Sigmoid colon (tissue), 7 donors: ENCODE measurements around the gene POU6F2. TPM values are rescaled to one million over a fixed set of nuclear protein-coding genes. Genes with fewer than 3 reads are reported as not detected.

Source experiments
- DNase-seq: peaks from one replicate; pipeline ENCODE4 v3.0.0-alpha.2; 2019
- H3K27ac ChIP-seq, 4 donors: fragments of 200-600 bp; sonication (generic); one replicate each; pipeline ENCODE4 v1.5.1; 2016 to 2019; ENCODE audit warnings: mild to moderate bottlenecking in 1 of 4
- H3K27me3 ChIP-seq, 3 donors: fragments of 200-600 bp; sonication (generic); one replicate each; pipeline ENCODE4 v1.5.1; 2019; ENCODE audit warnings: mild to moderate bottlenecking in 1 of 3
- H3K36me3 ChIP-seq, 4 donors: fragments of 200-600 bp; sonication (generic); one replicate each; pipeline ENCODE4 v1.5.1; 2016 to 2019
- H3K4me1 ChIP-seq, 4 donors: fragments of 200-600 bp; sonication (generic); one replicate each; pipeline ENCODE4 v1.5.1; 2017 to 2019
- H3K4me3 ChIP-seq, 4 donors: fragments of 200-600 bp; sonication (generic); one replicate each; pipeline ENCODE4 v1.5.1; 2017 to 2019; ENCODE audit warnings: mild to moderate bottlenecking in 2 of 4, moderate library complexity in 1 of 4
- H3K9me3 ChIP-seq, 4 donors: fragments of 200-600 bp in 3 of 4; sonication (generic) in 3 of 4; one replicate each; pipeline versions ENCODE4 v1.5.1 to v1.6.1; 2013 to 2019
- CTCF ChIP-seq, 4 experiments: fragments of 450-650 bp in 3 of 4; fragments of 200-600 bp in 1 of 4; IDR thresholded peaks; one replicate each; pipeline ENCODE4 v1.5.1; 2016 to 2019; ENCODE audit warnings: antibody characterized with exemption in 4 of 4, mild to moderate bottlenecking in 3 of 4, moderate library complexity in 2 of 4
- EP300 ChIP-seq, 4 donors: sonication (generic); formaldehyde crosslinking; IDR thresholded peaks; one replicate each; pipeline ENCODE4 v1.6.1; 2017; ENCODE audit warnings: antibody characterized with exemption in 4 of 4
- POLR2A ChIP-seq, 2 donors: fragments of 450-650 bp; IDR thresholded peaks; one replicate each; pipeline ENCODE4 v1.6.1; 2016; ENCODE audit warnings: antibody characterized with exemption in 2 of 2, mild to moderate bottlenecking in 2 of 2, moderate library complexity in 2 of 2
- POLR2AphosphoS5 ChIP-seq, 4 donors: sonication (generic); formaldehyde crosslinking; IDR thresholded peaks; one replicate each; pipeline ENCODE4 v1.6.1; 2017; ENCODE audit warnings: antibody characterized with exemption in 4 of 4
- WGBS, 2 donors: extraction: QIAGEN DNeasy Blood & Tissue Kit; methylation state at CpG; one replicate each; pipeline ENCODE4 v1.1.7; 2013; 5-methylcytosine and 5-hydroxymethylcytosine counted together
- intact Hi-C: fragments of 100-400 bp; cut with DNase I; formaldehyde crosslinking; loops from one replicate; pipeline ENCODE4 v1.15.1; 2023
- polyA plus RNA-seq, 3 donors: library from polyadenylated mRNA; stranded (reverse); fragments of 200-250 nt; gene quantifications; one replicate each; pipeline ENCODE4 v1.2.3, GENCODE V29; 2013
- total RNA-seq, 4 donors: library from RNA; depleted of rRNA; stranded (reverse); fragments of >200 nt; gene quantifications; one replicate each; pipeline ENCODE4 v1.1.0, GENCODE V29; 2016
- donor health status: healthy with polysubstance abuse.
- donor health status: Bipolar disorder and iron deficiency.
- donor health status: healthy.

POU6F2 gene
- total and polyA plus RNA-seq, 7 donors, result 0.04 TPM; not detected in 6

GRCh38 chr7:39304668-39305405 is 327.1 kb downstream of the POU6F2 start:
- Histone ChIP-seq H3K4me3 (no peak overlapping the region), H3K9me3 (peaks cover 0 to 2% (median 0%) of the 10 kb centered on the region in 4 donors), H3K27me3 (no peaks in the 10 kb centered on the region), H3K27ac (no peak overlapping the region), H3K4me1 (peaks cover 0 to 6% (median 3%) of the 10 kb centered on the region in 4 donors), H3K36me3 (no peaks in the 10 kb centered on the region)
- TF ChIP-seq CTCF (IDR thresholded peaks at IDR 0.05) (no peak), EP300 (IDR thresholded peaks at IDR 0.05) (no peak), POLR2A (IDR thresholded peaks at IDR 0.05) (no peak), POLR2AphosphoS5 (IDR thresholded peaks at IDR 0.05) (no peak)
- WGBS, 2 donors, result 94 to 95% methylated on average over 3 of the region's 3 CpGs
- DNase-seq, result no peak
- intact Hi-C loops, result no loop called here

- Histone ChIP-seq H3K27me3 (no peaks in the 10 kb centered on the region), H3K36me3 (no peaks in the 10 kb centered on the region), H3K27ac (no peak overlapping the region), H3K4me1 (no peaks in the 10 kb centered on the region), H3K4me3 (no peak overlapping the region), H3K9me3 (peaks cover 0 to 2% (median 0%) of the 10 kb centered on the region in 4 donors)
- no peak for DNase-seq
- WGBS, 2 donors, result 75 to 77% methylated on average over 5 of the region's 5 CpGs
- TF ChIP-seq POLR2A (IDR thresholded peaks at IDR 0.05) (no peak), POLR2AphosphoS5 (IDR thresholded peaks at IDR 0.05) (no peak), CTCF (IDR thresholded peaks at IDR 0.05) (no peak), EP300 (IDR thresholded peaks at IDR 0.05) (no peak)
- intact Hi-C loops, result no loop called here
Observed at GRCh38 chr7:39306016-39306570, 328.4 kb downstream of the POU6F2 start.

GRCh38 chr7:39310699-39311098 is 333.0 kb downstream of the POU6F2 start:
- H3K27me3 ChIP-seq, result no peaks in the 10 kb centered on the region
- H3K36me3 ChIP-seq, result no peaks in the 10 kb centered on the region
- no peak overlapping the region for H3K4me3 ChIP-seq
- no peak overlapping the region for H3K27ac ChIP-seq
- intact Hi-C loops, result no loop called here
- WGBS, 2 donors, result 80 to 83% methylated on average over 8 of the region's 8 CpGs
- H3K4me1 ChIP-seq, result no peaks in the 10 kb centered on the region
- DNase-seq, result no peak
- TF ChIP-seq EP300 (IDR thresholded peaks at IDR 0.05) (no peak), CTCF (IDR thresholded peaks at IDR 0.05) (no peak), POLR2A (IDR thresholded peaks at IDR 0.05) (no peak), POLR2AphosphoS5 (IDR thresholded peaks at IDR 0.05) (no peak)
- H3K9me3 ChIP-seq, result no peaks in the 10 kb centered on the region

GRCh38 chr7:39312254-39312989 is 334.7 kb downstream of the POU6F2 start:
- TF ChIP-seq CTCF (IDR thresholded peaks at IDR 0.05) (no peak), POLR2AphosphoS5 (IDR thresholded peaks at IDR 0.05) (no peak), EP300 (IDR thresholded peaks at IDR 0.05) (no peak), POLR2A (IDR thresholded peaks at IDR 0.05) (no peak)
- Histone ChIP-seq H3K36me3 (no peaks in the 10 kb centered on the region), H3K4me1 (peaks cover 0 to 9% (median 0%) of the 10 kb centered on the region in 4 donors), H3K27me3 (no peaks in the 10 kb centered on the region), H3K9me3 (no peaks in the 10 kb centered on the region), H3K27ac (no peak overlapping the region), H3K4me3 (no peak overlapping the region)
- intact Hi-C loops, result no loop called here
- DNase-seq, result no peak
- WGBS, 2 donors, result 78 to 87% methylated on average over 10 of the region's 10 CpGs
